ENCODE measurements around the gene CREG2.

CREG2 gene, protein sequence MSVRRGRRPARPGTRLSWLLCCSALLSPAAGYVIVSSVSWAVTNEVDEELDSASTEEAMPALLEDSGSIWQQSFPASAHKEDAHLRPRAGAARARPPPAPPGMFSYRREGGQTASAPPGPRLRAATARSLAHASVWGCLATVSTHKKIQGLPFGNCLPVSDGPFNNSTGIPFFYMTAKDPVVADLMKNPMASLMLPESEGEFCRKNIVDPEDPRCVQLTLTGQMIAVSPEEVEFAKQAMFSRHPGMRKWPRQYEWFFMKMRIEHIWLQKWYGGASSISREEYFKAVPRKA

GRCh38 chr2:101387151-101387834 is at the start of gene CREG2:
TSS of gene CREG2 (minus strand) at chr2:101387503. CDS start at chr2:101387457, 46 bp downstream.
- H3K4me3 ChIP-seq (ENCODE audit: low read depth, low read length), result no peak within 1 kb of the TSS
- peak; percentile 42; the same call in 1 of the 2 replicates for TF ChIP-seq CTCF (IDR thresholded peaks at IDR 0.05; ENCODE audit: borderline replicate concordance, insufficient read depth, low read depth, low read length)

DNA sequence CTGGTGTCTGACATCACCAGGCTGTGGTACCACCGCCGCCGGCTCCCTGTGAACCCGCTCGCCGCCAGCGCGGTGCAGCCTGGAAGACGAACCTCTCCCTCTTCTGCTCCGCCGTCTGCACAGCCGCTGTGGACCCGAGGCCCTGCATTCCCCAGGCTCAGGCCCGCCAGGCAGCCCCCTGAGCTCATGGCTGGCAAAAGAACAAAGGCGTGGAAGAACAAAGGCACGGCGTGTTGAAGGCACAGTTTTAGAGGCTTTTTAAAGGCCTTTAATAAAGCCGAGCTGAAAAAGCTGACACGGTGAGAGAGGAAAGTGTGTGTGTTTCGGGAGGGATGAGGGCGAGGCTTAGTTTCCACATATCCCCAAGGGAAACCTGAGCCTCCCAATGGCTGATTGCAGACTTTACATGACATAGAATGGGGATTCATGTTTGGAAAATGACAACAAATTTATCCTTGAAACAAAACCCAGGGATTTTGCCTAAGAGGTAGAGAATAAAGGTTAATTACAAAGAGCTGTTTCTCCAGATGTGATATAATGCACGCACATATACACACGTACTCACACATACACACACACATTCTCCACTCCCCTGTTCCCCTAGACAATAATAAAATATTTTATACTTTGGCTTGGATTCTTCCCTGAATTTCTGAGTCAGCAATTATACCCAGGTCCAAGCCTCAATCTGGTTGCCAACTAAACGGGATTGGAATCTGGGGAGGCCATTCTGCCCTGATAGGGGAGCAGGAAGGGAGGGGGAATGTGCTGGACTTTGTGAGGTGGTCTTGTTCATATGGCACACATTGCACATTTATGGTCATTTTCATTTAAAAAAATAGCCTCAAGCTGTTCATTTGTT is 47.9 kb upstream of the CREG2 start:
- no peak for TF ChIP-seq CTCF (IDR thresholded peaks at IDR 0.05; ENCODE audit: borderline replicate concordance, insufficient read depth, low read depth, low read length)
- H3K4me3 ChIP-seq (ENCODE audit: low read depth, low read length), result no peak overlapping the region

- TF ChIP-seq CTCF (IDR thresholded peaks at IDR 0.05; ENCODE audit: borderline replicate concordance, insufficient read depth, low read depth, low read length), result no peak
These were observed 46.2 kb upstream of the CREG2 start for GRCh38 chr2:101433465-101433864.

DNA sequence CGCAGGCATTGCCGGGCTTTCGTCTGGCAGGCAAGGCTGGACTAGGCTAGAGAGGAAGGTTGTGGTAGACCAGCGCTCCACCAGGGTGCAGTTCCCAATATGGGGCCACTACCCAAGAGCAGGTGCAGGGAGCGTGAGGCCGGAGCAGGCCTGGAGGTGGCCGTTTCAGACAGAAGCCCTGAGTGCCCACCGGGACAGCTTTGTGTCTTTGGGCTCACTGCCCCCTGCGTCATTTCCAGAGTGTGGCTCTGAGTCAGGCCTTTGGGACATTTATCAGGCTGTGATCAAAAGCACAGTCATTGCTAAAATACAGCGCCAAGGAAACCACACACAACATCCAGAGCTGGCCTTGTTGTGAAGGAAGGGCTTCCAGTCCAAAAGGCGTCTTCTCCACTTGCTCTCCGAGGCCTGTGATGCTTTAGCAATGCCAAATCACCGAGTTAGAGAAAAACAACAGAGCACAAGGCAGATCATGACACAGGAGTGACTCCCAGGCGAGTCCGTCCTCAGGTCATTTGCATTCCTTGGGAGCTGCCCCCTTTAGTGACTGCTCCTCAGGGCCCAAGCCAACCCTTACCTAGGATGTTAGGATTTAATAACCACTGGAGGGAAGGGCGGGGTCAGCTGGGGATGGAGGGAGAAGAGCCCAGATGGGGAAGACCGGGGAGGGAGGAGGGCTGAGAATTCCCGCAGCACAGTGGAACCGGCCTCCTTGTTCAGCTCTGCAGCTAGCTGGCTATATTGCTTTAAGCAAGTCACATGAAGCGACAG is 45.3 kb upstream of the CREG2 start:
- no peak for TF ChIP-seq CTCF (IDR thresholded peaks at IDR 0.05; ENCODE audit: borderline replicate concordance, insufficient read depth, low read depth, low read length)
- no peak overlapping the region for H3K4me3 ChIP-seq (ENCODE audit: low read depth, low read length)

More at GRCh38 chr2:101433465-101433864, 46.2 kb upstream of the CREG2 start:
- no peak overlapping the region for H3K4me3 ChIP-seq (ENCODE audit: low read depth, low read length)

- no peak for TF ChIP-seq CTCF (IDR thresholded peaks at IDR 0.05; ENCODE audit: borderline replicate concordance, insufficient read depth, low read depth, low read length)
- H3K4me3 ChIP-seq (ENCODE audit: low read depth, low read length), result no peak overlapping the region
These were observed 44.2 kb upstream of the CREG2 start for GRCh38 chr2:101431486-101431885.

GRCh38 chr2:101430156-101430555 is 42.9 kb upstream of the CREG2 start:
- H3K4me3 ChIP-seq (ENCODE audit: low read depth, low read length), result no peak overlapping the region
- no peak for TF ChIP-seq CTCF (IDR thresholded peaks at IDR 0.05; ENCODE audit: borderline replicate concordance, insufficient read depth, low read depth, low read length)
